Measurements from ENCODE around the gene HOXB3. TPM values are rescaled to one million over a fixed set of nuclear protein-coding genes. Genes with fewer than 3 reads are reported as not detected.

The HOXB3 gene
- total RNA-seq, 4 donors from 2014 or later, result 11.4 to 48.7 (median 24.2) TPM

DNA sequence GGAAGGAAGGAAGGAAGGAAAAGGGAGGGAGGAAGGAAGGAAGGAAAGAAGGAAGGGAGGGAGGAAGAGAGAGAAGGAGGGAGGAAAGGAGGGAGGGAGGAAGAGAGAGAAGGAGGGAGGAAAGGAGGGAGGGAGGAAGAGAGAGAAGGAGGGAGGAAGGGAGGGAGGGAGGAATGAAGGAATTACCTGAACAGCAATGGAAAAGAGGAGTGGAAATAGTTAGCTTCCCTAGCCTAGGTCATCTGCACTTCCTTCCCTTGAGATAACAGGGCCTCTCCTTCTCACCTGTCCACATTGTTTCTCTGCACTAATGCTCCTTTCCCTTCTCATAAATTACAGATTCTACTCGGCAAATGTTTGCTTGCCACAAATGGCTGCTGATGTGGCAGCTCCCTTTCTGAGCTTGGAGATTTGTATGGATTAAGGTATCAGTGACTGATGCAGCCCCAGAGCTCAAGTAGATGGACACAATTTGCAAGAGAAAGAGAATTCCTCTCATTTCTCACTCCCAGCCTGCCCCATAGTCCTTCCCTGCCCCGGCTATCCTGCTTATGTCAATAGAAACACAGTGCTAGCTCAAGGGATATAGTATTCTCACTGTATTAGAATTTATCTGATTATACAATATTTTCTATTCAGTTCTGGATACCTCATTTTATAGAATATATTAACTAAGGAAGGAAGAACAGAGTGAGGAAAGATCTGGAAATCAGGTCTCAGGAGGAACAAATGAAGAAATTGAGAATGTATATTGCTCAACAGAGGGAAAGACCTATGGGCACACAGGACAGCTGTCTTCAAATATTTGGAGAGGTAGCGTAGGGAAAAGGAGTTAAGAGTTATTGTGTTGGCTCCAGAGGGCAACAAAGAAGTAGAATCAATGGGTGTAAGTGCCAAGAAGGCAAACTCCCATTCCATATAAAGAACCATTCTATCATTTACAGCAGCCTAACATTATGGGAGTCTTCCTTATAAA, 73.8 kb downstream of the HOXB3 start:
- H3K27ac ChIP-seq, result no peak overlapping the region

GRCh38 chr17:48514477-48514876, 75.6 kb downstream of the HOXB3 start:
- Histone ChIP-seq H3K27me3 (peaks cover 6% of the 10 kb centered on the region), H3K4me1 (no peaks in the 10 kb centered on the region), H3K9me3 (no peaks in the 10 kb centered on the region), H3K4me3 (no peak overlapping the region), H3K27ac (no peak overlapping the region), H3K36me3 (no peaks in the 10 kb centered on the region)
- no peak for ATAC-seq
- 75 to 95% methylated on average over 2 of the region's 2 CpGs for WGBS, 2 donors (ENCODE audit: low coverage in 1 of 2)
- TF ChIP-seq, protein P1, sequence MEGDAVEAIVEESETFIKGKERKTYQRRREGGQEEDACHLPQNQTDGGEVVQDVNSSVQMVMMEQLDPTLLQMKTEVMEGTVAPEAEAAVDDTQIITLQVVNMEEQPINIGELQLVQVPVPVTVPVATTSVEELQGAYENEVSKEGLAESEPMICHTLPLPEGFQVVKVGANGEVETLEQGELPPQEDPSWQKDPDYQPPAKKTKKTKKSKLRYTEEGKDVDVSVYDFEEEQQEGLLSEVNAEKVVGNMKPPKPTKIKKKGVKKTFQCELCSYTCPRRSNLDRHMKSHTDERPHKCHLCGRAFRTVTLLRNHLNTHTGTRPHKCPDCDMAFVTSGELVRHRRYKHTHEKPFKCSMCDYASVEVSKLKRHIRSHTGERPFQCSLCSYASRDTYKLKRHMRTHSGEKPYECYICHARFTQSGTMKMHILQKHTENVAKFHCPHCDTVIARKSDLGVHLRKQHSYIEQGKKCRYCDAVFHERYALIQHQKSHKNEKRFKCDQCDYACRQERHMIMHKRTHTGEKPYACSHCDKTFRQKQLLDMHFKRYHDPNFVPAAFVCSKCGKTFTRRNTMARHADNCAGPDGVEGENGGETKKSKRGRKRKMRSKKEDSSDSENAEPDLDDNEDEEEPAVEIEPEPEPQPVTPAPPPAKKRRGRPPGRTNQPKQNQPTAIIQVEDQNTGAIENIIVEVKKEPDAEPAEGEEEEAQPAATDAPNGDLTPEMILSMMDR (IDR thresholded peaks at IDR 0.05), result no peak
- TF ChIP-seq POLR2A (IDR thresholded peaks at IDR 0.05), result no peak
- no peak for TF ChIP-seq POLR2AphosphoS5 (IDR thresholded peaks at IDR 0.05)
- no peak for TF ChIP-seq EP300 (IDR thresholded peaks at IDR 0.05)

More for the DNA sequence above, 73.8 kb downstream of the HOXB3 start:
- ATAC-seq, result no peak
- peaks cover 6% of the 10 kb centered on the region for H3K27me3 ChIP-seq
- no peaks in the 10 kb centered on the region for H3K4me1 ChIP-seq
- TF ChIP-seq POLR2AphosphoS5 (IDR thresholded peaks at IDR 0.05), result no peak
- TF ChIP-seq, protein P1 (IDR thresholded peaks at IDR 0.05), result no peak
- TF ChIP-seq EP300 (IDR thresholded peaks at IDR 0.05), result no peak
- TF ChIP-seq POLR2A (IDR thresholded peaks at IDR 0.05), result no peak
- no peak overlapping the region for H3K4me3 ChIP-seq
- H3K9me3 ChIP-seq, result no peaks in the 10 kb centered on the region
- 73 to 88% methylated on average over 3 of the region's 3 CpGs for WGBS, 2 donors (ENCODE audit: low coverage in 1 of 2)
- H3K36me3 ChIP-seq, result no peaks in the 10 kb centered on the region

DNA sequence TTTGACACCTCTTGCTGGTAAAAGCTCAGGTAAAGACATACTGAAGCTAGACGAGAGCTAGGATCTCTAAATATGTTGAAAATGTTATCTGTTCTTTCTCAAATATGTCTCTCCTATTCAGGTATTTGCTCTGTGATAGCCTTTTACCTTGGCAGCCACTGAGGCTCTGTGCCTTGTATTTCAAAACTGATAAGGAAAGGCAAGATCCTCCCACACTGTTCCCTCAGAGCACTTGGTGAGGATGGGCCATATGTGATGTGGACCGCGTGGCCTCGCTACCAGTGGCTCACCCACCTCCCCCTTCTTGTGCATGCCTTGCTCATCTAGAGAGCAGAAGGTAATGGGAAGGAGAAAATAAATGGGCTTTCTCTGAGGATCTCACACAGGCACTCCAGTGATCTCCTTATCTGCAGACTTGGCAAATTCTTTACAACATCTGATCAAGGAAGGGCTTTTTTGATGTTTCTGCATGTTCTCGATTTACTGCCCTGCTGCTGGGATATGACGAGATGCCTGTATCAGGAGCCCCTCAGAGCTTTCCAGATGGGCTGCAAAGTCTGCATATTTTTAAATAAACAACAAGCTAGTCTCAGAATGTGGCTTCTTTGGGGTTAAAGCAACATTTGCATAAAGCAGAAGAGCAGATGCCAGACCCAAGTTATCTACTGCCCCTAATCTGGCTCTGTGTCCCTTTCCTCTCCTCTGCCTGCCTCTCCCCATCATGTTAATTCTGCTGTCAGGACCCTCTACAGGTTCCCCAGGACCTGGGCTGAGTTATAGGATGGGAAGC, 76.2 kb downstream of the HOXB3 start:
- no peaks in the 10 kb centered on the region for H3K36me3 ChIP-seq
- H3K4me3 ChIP-seq, result no peak overlapping the region
- H3K4me1 ChIP-seq, result no peaks in the 10 kb centered on the region
- TF ChIP-seq EP300 (IDR thresholded peaks at IDR 0.05), result no peak
- H3K9me3 ChIP-seq, result no peaks in the 10 kb centered on the region
- H3K27me3 ChIP-seq, result peaks cover 6% of the 10 kb centered on the region
- no peak overlapping the region for H3K27ac ChIP-seq
- 88 to 91% methylated on average over 4 to 5 of the region's 6 CpGs for WGBS, 2 donors (ENCODE audit: low coverage in 1 of 2)
- no peak for ATAC-seq

GRCh38 chr17:48513097-48513496, 76.9 kb downstream of the HOXB3 start:
- H3K4me3 ChIP-seq, result no peak overlapping the region
- no peaks in the 10 kb centered on the region for H3K9me3 ChIP-seq
- peaks cover 6% of the 10 kb centered on the region for H3K27me3 ChIP-seq
- H3K4me1 ChIP-seq, result no peaks in the 10 kb centered on the region
- no peak for TF ChIP-seq POLR2A (IDR thresholded peaks at IDR 0.05)
- no peaks in the 10 kb centered on the region for H3K36me3 ChIP-seq
- no peak for ATAC-seq
- WGBS, 2 donors (ENCODE audit: low coverage in 1 of 2), result 68% methylated on average over 4 to 7 of the region's 7 CpGs
- H3K27ac ChIP-seq, result no peak overlapping the region

GRCh38 chr17:48510761-48511604, 79.1 kb downstream of the HOXB3 start:
- 77 to 89% methylated on average over 7 of the region's 7 CpGs for WGBS, 2 donors (ENCODE audit: low coverage in 1 of 2)
- no peak for ATAC-seq
- H3K36me3 ChIP-seq, result no peaks in the 10 kb centered on the region

More at GRCh38 chr17:48510761-48511604, 79.1 kb downstream of the HOXB3 start:
- Histone ChIP-seq H3K27me3 (peaks cover 6% of the 10 kb centered on the region), H3K27ac (no peak overlapping the region), H3K4me3 (no peak overlapping the region), H3K4me1 (peaks cover 0 to 3% (median 0%) of the 10 kb centered on the region in 3 donors), H3K9me3 (no peaks in the 10 kb centered on the region)
- TF ChIP-seq, protein P1 (IDR thresholded peaks at IDR 0.05), result no peak
- no peak for TF ChIP-seq POLR2A (IDR thresholded peaks at IDR 0.05)
- TF ChIP-seq EP300 (IDR thresholded peaks at IDR 0.05), result no peak
- TF ChIP-seq POLR2AphosphoS5 (IDR thresholded peaks at IDR 0.05), result no peak
